ENCODE measurements around the gene DGKB. TPM values are rescaled to one million over a fixed set of nuclear protein-coding genes. Genes with fewer than 3 reads are reported as not detected.

The DGKB gene
- total RNA-seq, 4 donors from 2014 or later: 0.07 to 0.95 (median 0.34) TPM

- in situ Hi-C loops (cut with MboI; ENCODE audit: low sequenced_read_pairs in 4 of 4): no loop called here
- H3K9me3 ChIP-seq: no peaks in the 10 kb centered on the region
- no peaks in the 10 kb centered on the region for H3K27me3 ChIP-seq
- H3K27ac ChIP-seq: no peak overlapping the region
- intact Hi-C loops (cut with DNase I; ENCODE audit: low total_unique reads): no loop called here
- DNase-seq: no peak
- no peak for ATAC-seq
- TF ChIP-seq CTCF (IDR thresholded peaks at IDR 0.05 in 4 of 5, conservative IDR thresholded peaks at IDR 0.05 in 1 of 5) (no peak), POLR2A (IDR thresholded peaks at IDR 0.05) (no peak)
- no peaks in the 10 kb centered on the region for H3K4me1 ChIP-seq
- H3K4me3 ChIP-seq: no peak overlapping the region
- H3K36me3 ChIP-seq: no peaks in the 10 kb centered on the region
Measured at GRCh38 chr7:14340393-14341074, 562.0 kb downstream of the DGKB start.

- no peak overlapping the region for H3K27ac ChIP-seq
- in situ Hi-C loops (cut with MboI; ENCODE audit: low sequenced_read_pairs in 4 of 4): no loop called here
- no peaks in the 10 kb centered on the region for H3K36me3 ChIP-seq
- H3K4me3 ChIP-seq: no peak overlapping the region
- DNase-seq (no peak), ATAC-seq (no peak)
- intact Hi-C loops (cut with DNase I; ENCODE audit: low total_unique reads): no loop called here
- H3K27me3 ChIP-seq: no peaks in the 10 kb centered on the region
- no peak for TF ChIP-seq CTCF (IDR thresholded peaks at IDR 0.05 in 4 of 5, conservative IDR thresholded peaks at IDR 0.05 in 1 of 5)
- TF ChIP-seq POLR2A (IDR thresholded peaks at IDR 0.05): no peak
- H3K4me1 ChIP-seq: no peaks in the 10 kb centered on the region
- H3K9me3 ChIP-seq: no peaks in the 10 kb centered on the region
Measured at GRCh38 chr7:14339861-14340260, 562.7 kb downstream of the DGKB start.

- intact Hi-C loops (cut with DNase I; ENCODE audit: low total_unique reads) (no loop called here), in situ Hi-C loops (cut with MboI; ENCODE audit: low sequenced_read_pairs in 4 of 4) (no loop called here)
- H3K4me1 ChIP-seq: no peaks in the 10 kb centered on the region
- H3K4me3 ChIP-seq: no peak overlapping the region
- TF ChIP-seq CTCF (IDR thresholded peaks at IDR 0.05 in 4 of 5, conservative IDR thresholded peaks at IDR 0.05 in 1 of 5) (no peak), POLR2A (IDR thresholded peaks at IDR 0.05) (no peak)
- ATAC-seq (no peak), DNase-seq (no peak)
- H3K27me3 ChIP-seq: no peaks in the 10 kb centered on the region
- H3K9me3 ChIP-seq: no peaks in the 10 kb centered on the region
- no peak overlapping the region for H3K27ac ChIP-seq
- no peaks in the 10 kb centered on the region for H3K36me3 ChIP-seq
Measured at GRCh38 chr7:14336256-14336655, 566.3 kb downstream of the DGKB start.

GRCh38 chr7:14332155-14332554, 570.4 kb downstream of the DGKB start:
- intact Hi-C loops (cut with DNase I; ENCODE audit: low total_unique reads): no loop called here
- TF ChIP-seq POLR2A (IDR thresholded peaks at IDR 0.05) (no peak), CTCF (IDR thresholded peaks at IDR 0.05 in 4 of 5, conservative IDR thresholded peaks at IDR 0.05 in 1 of 5) (no peak)
- Histone ChIP-seq H3K9me3 (no peaks in the 10 kb centered on the region), H3K36me3 (no peaks in the 10 kb centered on the region), H3K27me3 (no peaks in the 10 kb centered on the region), H3K4me3 (no peak overlapping the region), H3K27ac (no peak overlapping the region), H3K4me1 (no peaks in the 10 kb centered on the region)
- DNase-seq (no peak), ATAC-seq (no peak)
- in situ Hi-C loops (cut with MboI; ENCODE audit: low sequenced_read_pairs in 4 of 4): no loop called here

GRCh38 chr7:14324767-14325166, 577.8 kb downstream of the DGKB start:
- DNase-seq (no peak), ATAC-seq (no peak)
- Histone ChIP-seq H3K9me3 (no peaks in the 10 kb centered on the region), H3K36me3 (no peaks in the 10 kb centered on the region), H3K27me3 (no peaks in the 10 kb centered on the region), H3K27ac (no peak overlapping the region), H3K4me3 (no peak overlapping the region), H3K4me1 (no peaks in the 10 kb centered on the region)
- no peak for TF ChIP-seq POLR2A (IDR thresholded peaks at IDR 0.05)
- in situ Hi-C loops (cut with MboI; ENCODE audit: low sequenced_read_pairs in 4 of 4): no loop called here
- intact Hi-C loops (cut with DNase I; ENCODE audit: low total_unique reads): no loop called here
